NB4 (cell line): ENCODE measurements around the gene SCARB2.

Source experiments
- POLR2A ChIP-seq: IDR thresholded peaks from 2 replicates; pipeline ENCODE4 v1.6.1; 2011; ENCODE audit warnings: mild to moderate bottlenecking; ENCODE audit not compliant: insufficient read length; ENCODE audit errors: extremely low read depth
- TF ChIP-seq, protein P1 (sequence below): IDR thresholded peaks from one replicate; pipeline ENCODE4 v1.5.1; 2012; ENCODE audit warnings: low read depth, low read length

DNA sequence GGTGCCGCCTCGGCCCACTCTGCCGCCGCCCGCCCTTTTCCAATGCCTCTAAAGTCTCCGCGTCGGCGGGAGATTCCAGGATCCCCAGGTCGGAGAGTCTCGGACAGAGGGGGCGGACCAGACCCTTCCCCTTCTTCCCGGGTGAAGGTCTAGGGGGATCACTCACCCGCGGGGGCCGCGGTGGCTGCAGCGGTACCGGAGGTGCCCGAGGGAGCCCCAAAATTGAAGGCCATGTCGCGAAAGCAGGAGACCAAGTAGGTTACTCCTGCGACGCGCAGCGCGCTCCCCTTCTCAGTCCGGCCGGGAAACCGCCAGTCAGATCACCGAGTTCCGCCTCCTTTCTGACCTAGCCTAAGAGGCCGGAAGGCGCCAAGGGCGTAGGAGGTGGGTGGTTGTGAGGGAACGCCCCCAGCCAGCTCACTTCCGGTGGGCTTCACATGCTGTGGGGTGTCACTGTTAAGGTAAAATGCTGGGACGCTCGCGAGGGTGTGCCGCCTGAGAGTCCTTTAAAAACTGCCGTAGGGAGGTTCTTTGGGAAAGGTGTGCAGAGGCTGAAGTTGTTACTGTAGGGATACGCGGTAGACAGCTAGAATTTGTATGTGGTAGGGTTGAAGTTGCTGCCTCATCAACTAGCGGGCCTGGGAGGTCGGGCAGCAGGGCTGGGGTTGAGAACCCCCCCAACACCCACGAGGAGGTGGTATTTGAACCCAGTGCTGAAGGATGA lies 65.3 kb downstream of the SCARB2 start, which contains the start of gene NUP54:
- peak; percentile 87 for TF ChIP-seq POLR2A
- TF ChIP-seq, protein P1, sequence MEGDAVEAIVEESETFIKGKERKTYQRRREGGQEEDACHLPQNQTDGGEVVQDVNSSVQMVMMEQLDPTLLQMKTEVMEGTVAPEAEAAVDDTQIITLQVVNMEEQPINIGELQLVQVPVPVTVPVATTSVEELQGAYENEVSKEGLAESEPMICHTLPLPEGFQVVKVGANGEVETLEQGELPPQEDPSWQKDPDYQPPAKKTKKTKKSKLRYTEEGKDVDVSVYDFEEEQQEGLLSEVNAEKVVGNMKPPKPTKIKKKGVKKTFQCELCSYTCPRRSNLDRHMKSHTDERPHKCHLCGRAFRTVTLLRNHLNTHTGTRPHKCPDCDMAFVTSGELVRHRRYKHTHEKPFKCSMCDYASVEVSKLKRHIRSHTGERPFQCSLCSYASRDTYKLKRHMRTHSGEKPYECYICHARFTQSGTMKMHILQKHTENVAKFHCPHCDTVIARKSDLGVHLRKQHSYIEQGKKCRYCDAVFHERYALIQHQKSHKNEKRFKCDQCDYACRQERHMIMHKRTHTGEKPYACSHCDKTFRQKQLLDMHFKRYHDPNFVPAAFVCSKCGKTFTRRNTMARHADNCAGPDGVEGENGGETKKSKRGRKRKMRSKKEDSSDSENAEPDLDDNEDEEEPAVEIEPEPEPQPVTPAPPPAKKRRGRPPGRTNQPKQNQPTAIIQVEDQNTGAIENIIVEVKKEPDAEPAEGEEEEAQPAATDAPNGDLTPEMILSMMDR, result no peak
